ENCODE data around the gene CREG1. TPM values are rescaled to one million over a fixed set of nuclear protein-coding genes. Genes with fewer than 3 reads are reported as not detected.

CREG1 gene
- total and polyA plus RNA-seq, 2 of the 8 experiments (the other 6 are each of a cell fraction or from before 2014, with no cell fraction given), result 29.8 to 30.1 TPM

DNA sequence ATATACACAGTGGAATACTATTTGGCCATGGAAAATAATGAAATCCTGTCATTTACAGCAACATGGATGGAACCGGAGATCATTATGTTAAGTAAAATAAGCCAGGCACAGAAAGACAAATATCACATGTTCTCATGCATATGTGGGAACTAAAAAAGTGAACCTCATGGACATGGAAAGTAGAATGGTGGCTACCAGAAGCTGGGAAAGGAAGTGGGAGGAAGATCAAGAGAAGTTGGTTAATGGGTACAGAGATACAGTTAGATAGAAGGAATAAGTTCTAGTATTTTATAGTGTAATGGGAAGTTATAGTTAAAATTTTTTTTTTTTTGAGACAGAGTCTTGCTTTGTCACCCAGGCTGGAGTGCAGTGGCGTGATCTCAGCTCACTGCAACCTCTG lies 34.8 kb upstream of the CREG1 start:
- POLR2A ChIA-PET (ENCODE audit: partially characterized antibody), result interaction anchor here (0.9 kb wide), 1 partner anchor 12 kb away, joined by 5 read pairs; no protein-coding TSS in a partner anchor
- no peak for FAIRE-seq
- 81% methylated on average over 2 of the region's 2 CpGs; no CpG with 5 or more reads in 1 of the 2 experiments for WGBS, 2 experiments (ENCODE audit: extremely low coverage in 1 of 2, insufficient coverage in 1 of 2, insufficient read length in 1 of 2, insufficient replicate concordance in 2 of 2, low coverage in 1 of 2, low lambda C conversion rate in 2 of 2, missing lambda C conversion rate in 1 of 2)

More for the DNA sequence above, 34.8 kb upstream of the CREG1 start:
- Histone ChIP-seq H4K8ac (ENCODE audit: extremely low read depth, insufficient read depth, low read length) (no peak overlapping the region), H2BK20ac (ENCODE audit: low read length) (no peak overlapping the region), H3K14ac (ENCODE audit: insufficient read length) (no peak overlapping the region), H3K23ac (ENCODE audit: insufficient read length) (no peak overlapping the region), H3K4ac (replicated peaks; ENCODE audit: insufficient read length, low read depth, low read length) (no peak overlapping the region), H3K27ac (ENCODE audit: low read depth, low read length) (no peak overlapping the region), H3K9ac (replicated peaks in 1 of 4; ENCODE audit: extremely low read depth in 1 of 4, low read depth in 3 of 4, low read length in 3 of 4) (no peak overlapping the region), H3K56ac (replicated peaks; ENCODE audit: insufficient read length, low read depth, low read length) (no peak overlapping the region), H2BK5ac (ENCODE audit: low read depth, low read length) (no peak overlapping the region), H3K79me2 (ENCODE audit: control insufficient read depth in 1 of 2, insufficient read depth in 2 of 2, low read length in 2 of 2) (no peaks in the 10 kb centered on the region), H4K20me1 (replicated peaks in 1 of 2; ENCODE audit: control insufficient read depth in 1 of 2, insufficient read depth in 2 of 2, low read length in 2 of 2) (no peaks in the 10 kb centered on the region), H4K91ac (replicated peaks; ENCODE audit: insufficient read length, low read length) (no peak overlapping the region), H3K4me3 (ENCODE audit: extremely low read depth in 1 of 4, insufficient read depth in 2 of 4, low read depth in 3 of 4, low read length in 4 of 4) (no peak overlapping the region), H3K4me2 (ENCODE audit: insufficient read depth in 1 of 2, low read depth in 2 of 2, low read length in 2 of 2) (no peak overlapping the region), H3K18ac (ENCODE audit: extremely low read depth, low read length) (no peak overlapping the region), H3K79me1 (ENCODE audit: low read depth, low read length) (no peaks in the 10 kb centered on the region), H2AK5ac (ENCODE audit: low read depth, low read length) (no peak overlapping the region), H3K9me3 (ENCODE audit: insufficient read depth in 2 of 2, low read depth in 1 of 2, low read length in 1 of 2) (no peaks in the 10 kb centered on the region), H3K27me3 (replicated peaks in 1 of 4; ENCODE audit: control insufficient read depth in 3 of 4, extremely low read depth in 1 of 4, insufficient read depth in 3 of 4, low read length in 3 of 4) (no peaks in the 10 kb centered on the region), H2BK120ac (replicated peaks; ENCODE audit: low read depth, low read length) (no peak overlapping the region), H2BK12ac (ENCODE audit: low read depth, low read length) (no peak overlapping the region), H3K23me2 (ENCODE audit: low read depth, low read length) (no peaks in the 10 kb centered on the region), H4K5ac (ENCODE audit: insufficient read length, low read depth, low read length) (no peak overlapping the region), H3K4me1 (replicated peaks in 1 of 4; ENCODE audit: control insufficient read depth in 3 of 4, insufficient read depth in 4 of 4, low read length in 3 of 4) (no peaks in the 10 kb centered on the region), H2AFZ (ENCODE audit: low read length) (no peak overlapping the region), H2BK15ac (ENCODE audit: low read length) (no peak overlapping the region), H3K36me3 (ENCODE audit: control insufficient read depth in 2 of 4, insufficient read depth in 4 of 4, low read length in 3 of 4) (no peaks in the 10 kb centered on the region)
- CTCF ChIA-PET (ENCODE audit: partially characterized antibody), result interaction anchor here (1.0 to 2.2 kb wide), 6 partner anchors 9 to 222 kb away, joined by 3 to 12 read pairs (median 4); no protein-coding TSS in a partner anchor
- no peak for DNase-seq (ENCODE audit: low read depth in 1 of 2, low spot score in 2 of 2)
- no peak for TF ChIP-seq CBX5 (IDR thresholded peaks at IDR 0.05; ENCODE audit: low read depth, low read length)
- no peak for TF ChIP-seq JUN (IDR thresholded peaks at IDR 0.05; ENCODE audit: low read depth, low read length)
- TF ChIP-seq HDAC2 (IDR thresholded peaks at IDR 0.05; ENCODE audit: borderline replicate concordance in 1 of 2, low read depth in 2 of 2, low read length in 2 of 2), result no peak
- no peak for TF ChIP-seq RFX5 (IDR thresholded peaks at IDR 0.05; ENCODE audit: borderline replicate concordance, low read depth, low read length)
- no peak for TF ChIP-seq POU5F1 (IDR thresholded peaks at IDR 0.05; ENCODE audit: low read depth, low read length)
- no peak for TF ChIP-seq RBBP5 (IDR thresholded peaks at IDR 0.05; ENCODE audit: borderline replicate concordance, low read depth, low read length)
- TF ChIP-seq, protein P1, sequence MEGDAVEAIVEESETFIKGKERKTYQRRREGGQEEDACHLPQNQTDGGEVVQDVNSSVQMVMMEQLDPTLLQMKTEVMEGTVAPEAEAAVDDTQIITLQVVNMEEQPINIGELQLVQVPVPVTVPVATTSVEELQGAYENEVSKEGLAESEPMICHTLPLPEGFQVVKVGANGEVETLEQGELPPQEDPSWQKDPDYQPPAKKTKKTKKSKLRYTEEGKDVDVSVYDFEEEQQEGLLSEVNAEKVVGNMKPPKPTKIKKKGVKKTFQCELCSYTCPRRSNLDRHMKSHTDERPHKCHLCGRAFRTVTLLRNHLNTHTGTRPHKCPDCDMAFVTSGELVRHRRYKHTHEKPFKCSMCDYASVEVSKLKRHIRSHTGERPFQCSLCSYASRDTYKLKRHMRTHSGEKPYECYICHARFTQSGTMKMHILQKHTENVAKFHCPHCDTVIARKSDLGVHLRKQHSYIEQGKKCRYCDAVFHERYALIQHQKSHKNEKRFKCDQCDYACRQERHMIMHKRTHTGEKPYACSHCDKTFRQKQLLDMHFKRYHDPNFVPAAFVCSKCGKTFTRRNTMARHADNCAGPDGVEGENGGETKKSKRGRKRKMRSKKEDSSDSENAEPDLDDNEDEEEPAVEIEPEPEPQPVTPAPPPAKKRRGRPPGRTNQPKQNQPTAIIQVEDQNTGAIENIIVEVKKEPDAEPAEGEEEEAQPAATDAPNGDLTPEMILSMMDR (IDR thresholded peaks at IDR 0.05; ENCODE audit: control extremely low read depth in 1 of 3, insufficient read depth in 1 of 3, low read depth in 1 of 3, low read length in 3 of 3), result no peak
- TF ChIP-seq SP4 (IDR thresholded peaks at IDR 0.05; ENCODE audit: low read length), result no peak
- no peak for TF ChIP-seq BRCA1 (IDR thresholded peaks at IDR 0.05; ENCODE audit: low read depth, low read length)
- TF ChIP-seq POLR2A (IDR thresholded peaks at IDR 0.05; ENCODE audit: control extremely low read depth in 1 of 2, low read depth in 2 of 2, low read length in 2 of 2), result no peak
- no peak for TF ChIP-seq GABPA (IDR thresholded peaks at IDR 0.05; ENCODE audit: borderline replicate concordance, insufficient read depth, low read length)

All from H1 (cell line).